Nephron (organoid): Measurements from ENCODE around the gene LCOR.

Source experiments
- H3K27ac Mint-ChIP-seq, 3 experiments: 2 replicates each; pipeline ENCODE4 v1.8.0; 2020; ENCODE audit warnings: mixed read lengths in 3 of 3, mild to moderate bottlenecking in 2 of 3, moderate library complexity in 1 of 3
- H3K27me3 Mint-ChIP-seq: 2 replicates; pipeline ENCODE4 v1.8.0; 2021; ENCODE audit warnings: low read depth, mild to moderate bottlenecking, moderate library complexity, mixed read lengths
- H3K36me3 Mint-ChIP-seq: 2 replicates; pipeline ENCODE4 v1.8.0; 2020; ENCODE audit warnings: low read depth, mixed read lengths
- H3K4me1 Mint-ChIP-seq: 2 replicates; pipeline ENCODE4 v1.8.0; 2020; ENCODE audit warnings: mixed read lengths
- H3K4me3 Mint-ChIP-seq, 3 experiments: 2 replicates each; pipeline ENCODE4 v1.8.0; 2020; ENCODE audit warnings: mild to moderate bottlenecking in 3 of 3, mixed read lengths in 3 of 3, moderate library complexity in 2 of 3
- H3K9me3 Mint-ChIP-seq: 2 replicates; pipeline ENCODE4 v1.8.0; 2020; ENCODE audit warnings: mixed read lengths
- CTCF ChIP-seq, 3 experiments: fragments of 200-600 bp; sonication (generic); IDR thresholded peaks; one replicate each; pipeline ENCODE4 v1.5.0; 2021; ENCODE audit warnings: antibody characterized with exemption in 3 of 3; ENCODE audit not compliant: unreplicated experiment in 3 of 3

The LCOR gene

GRCh38 chr10:96895662-96896424 is 63.7 kb downstream of the LCOR start:
- Mint-ChIP-seq H3K36me3 (peaks cover 48% of the 10 kb centered on the region), H3K9me3 (peaks cover 18% of the 10 kb centered on the region), H3K4me3 (no peak overlapping the region), H3K27me3 (no peaks in the 10 kb centered on the region), H3K4me1 (no peaks in the 10 kb centered on the region), H3K27ac (no peak overlapping the region)
- TF ChIP-seq CTCF (IDR thresholded peaks at IDR 0.05; ENCODE audit: unreplicated experiment in 3 of 3), result no peak

GRCh38 chr10:96896884-96897589 is 64.9 kb downstream of the LCOR start:
- Mint-ChIP-seq H3K9me3 (peaks cover 15% of the 10 kb centered on the region), H3K4me1 (no peaks in the 10 kb centered on the region), H3K4me3 (no peak overlapping the region), H3K27me3 (no peaks in the 10 kb centered on the region), H3K27ac (peak overlapping the region in 1 of 3 experiments; percentile 31), H3K36me3 (peaks cover 46% of the 10 kb centered on the region)
- TF ChIP-seq CTCF (IDR thresholded peaks at IDR 0.05; ENCODE audit: unreplicated experiment in 3 of 3), result no peak

- H3K36me3 Mint-ChIP-seq, result peaks cover 19% of the 10 kb centered on the region
- H3K27me3 Mint-ChIP-seq, result no peaks in the 10 kb centered on the region
- H3K4me1 Mint-ChIP-seq, result no peaks in the 10 kb centered on the region
- no peak overlapping the region for H3K27ac Mint-ChIP-seq
- TF ChIP-seq CTCF (IDR thresholded peaks at IDR 0.05; ENCODE audit: unreplicated experiment in 3 of 3), result no peak
- H3K9me3 Mint-ChIP-seq, result peaks cover 7% of the 10 kb centered on the region
- H3K4me3 Mint-ChIP-seq, result no peak overlapping the region
Observed at GRCh38 chr10:96902117-96902516, 70.0 kb downstream of the LCOR start.

- TF ChIP-seq CTCF (IDR thresholded peaks at IDR 0.05; ENCODE audit: unreplicated experiment in 3 of 3), result no peak
- Mint-ChIP-seq H3K27me3 (no peaks in the 10 kb centered on the region), H3K27ac (peak overlapping the region in 1 of 3 experiments; percentile 63), H3K4me1 (no peaks in the 10 kb centered on the region), H3K4me3 (no peak overlapping the region), H3K9me3 (peaks cover 7% of the 10 kb centered on the region), H3K36me3 (peaks cover 23% of the 10 kb centered on the region)
Observed at GRCh38 chr10:96902731-96903358, 70.7 kb downstream of the LCOR start.

- TF ChIP-seq CTCF (IDR thresholded peaks at IDR 0.05; ENCODE audit: unreplicated experiment in 3 of 3), result no peak
- peaks cover 34% of the 10 kb centered on the region for H3K36me3 Mint-ChIP-seq
- no peak overlapping the region for H3K27ac Mint-ChIP-seq
- no peaks in the 10 kb centered on the region for H3K27me3 Mint-ChIP-seq
- peaks cover 7% of the 10 kb centered on the region for H3K9me3 Mint-ChIP-seq
- no peaks in the 10 kb centered on the region for H3K4me1 Mint-ChIP-seq
- H3K4me3 Mint-ChIP-seq, result no peak overlapping the region
Observed at GRCh38 chr10:96904648-96905047, 72.5 kb downstream of the LCOR start.
